Mesothelial cell of epicardium (in vitro differentiated cells): ENCODE results near the gene CCDC148. TPM values are rescaled to one million over a fixed set of nuclear protein-coding genes. Genes with fewer than 3 reads are reported as not detected.

Experiments
- DNase-seq, 2 experiments: peaks; one replicate each; pipeline ENCODE4 v3.0.0; 2021; ENCODE audit warnings: low spot score in 2 of 2; ENCODE audit not compliant: unreplicated experiment in 2 of 2
- H3K27ac Mint-ChIP-seq: 2 replicates; pipeline ENCODE4 v1.8.0; 2021; ENCODE audit warnings: mixed read lengths
- H3K27me3 Mint-ChIP-seq: 2 replicates; pipeline ENCODE4 v1.8.0; 2021; ENCODE audit warnings: low read depth, mixed read lengths
- H3K36me3 Mint-ChIP-seq: 2 replicates; pipeline ENCODE4 v1.8.0; 2021; ENCODE audit warnings: mixed read lengths
- H3K4me1 Mint-ChIP-seq: 2 replicates; pipeline ENCODE4 v1.8.0; 2021; ENCODE audit warnings: mixed read lengths
- H3K4me3 Mint-ChIP-seq: 2 replicates; pipeline ENCODE4 v1.8.0; 2021; ENCODE audit warnings: mild to moderate bottlenecking, moderate library complexity, mixed read lengths
- H3K9me3 Mint-ChIP-seq: 2 replicates; pipeline ENCODE4 v1.8.0; 2021; ENCODE audit warnings: mixed read lengths
- total RNA-seq: library from RNA; stranded (reverse); gene quantifications from 3 replicates; pipeline ENCODE4 v1.2.1, GENCODE V29; 2021
- TF ChIP-seq, protein P1 (sequence below): fragments of 200-600 bp; sonication (generic); IDR thresholded peaks from one replicate; pipeline ENCODE4 v1.5.0; 2021; ENCODE audit warnings: antibody characterized with exemption; ENCODE audit not compliant: unreplicated experiment

Gene CCDC148
- total RNA-seq, 1 donor from 2014 or later, result 3.1 TPM

- Mint-ChIP-seq H3K4me3 (no peak overlapping the region), H3K36me3 (no peaks in the 10 kb centered on the region), H3K27ac (no peak overlapping the region), H3K27me3 (peaks cover 27% of the 10 kb centered on the region), H3K4me1 (peaks cover 2% of the 10 kb centered on the region), H3K9me3 (no peaks in the 10 kb centered on the region)
- TF ChIP-seq, protein P1, sequence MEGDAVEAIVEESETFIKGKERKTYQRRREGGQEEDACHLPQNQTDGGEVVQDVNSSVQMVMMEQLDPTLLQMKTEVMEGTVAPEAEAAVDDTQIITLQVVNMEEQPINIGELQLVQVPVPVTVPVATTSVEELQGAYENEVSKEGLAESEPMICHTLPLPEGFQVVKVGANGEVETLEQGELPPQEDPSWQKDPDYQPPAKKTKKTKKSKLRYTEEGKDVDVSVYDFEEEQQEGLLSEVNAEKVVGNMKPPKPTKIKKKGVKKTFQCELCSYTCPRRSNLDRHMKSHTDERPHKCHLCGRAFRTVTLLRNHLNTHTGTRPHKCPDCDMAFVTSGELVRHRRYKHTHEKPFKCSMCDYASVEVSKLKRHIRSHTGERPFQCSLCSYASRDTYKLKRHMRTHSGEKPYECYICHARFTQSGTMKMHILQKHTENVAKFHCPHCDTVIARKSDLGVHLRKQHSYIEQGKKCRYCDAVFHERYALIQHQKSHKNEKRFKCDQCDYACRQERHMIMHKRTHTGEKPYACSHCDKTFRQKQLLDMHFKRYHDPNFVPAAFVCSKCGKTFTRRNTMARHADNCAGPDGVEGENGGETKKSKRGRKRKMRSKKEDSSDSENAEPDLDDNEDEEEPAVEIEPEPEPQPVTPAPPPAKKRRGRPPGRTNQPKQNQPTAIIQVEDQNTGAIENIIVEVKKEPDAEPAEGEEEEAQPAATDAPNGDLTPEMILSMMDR, result no peak
- no peak for DNase-seq
Observed at GRCh38 chr2:158125756-158126498, 330.6 kb downstream of the CCDC148 start.

DNA sequence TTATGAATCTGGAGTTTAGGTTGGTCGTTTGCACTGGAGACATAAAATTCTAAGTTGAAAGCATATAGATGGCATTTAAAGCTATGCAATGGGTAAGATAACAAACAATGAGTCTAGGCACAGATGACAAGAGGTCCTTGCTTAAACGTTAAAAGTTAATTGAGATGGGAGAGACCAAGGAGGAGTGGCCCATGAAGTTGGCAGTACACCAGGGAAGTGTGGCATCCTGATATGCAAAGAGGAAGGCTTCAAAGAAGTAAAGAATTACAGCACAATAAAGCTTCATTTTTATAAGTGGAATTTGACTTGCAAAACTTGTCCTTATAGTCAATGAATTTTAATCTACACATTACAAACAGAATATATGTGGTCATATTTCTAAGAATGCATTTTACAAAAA lies 331.7 kb downstream of the CCDC148 start:
- Mint-ChIP-seq H3K4me3 (no peak overlapping the region), H3K4me1 (no peaks in the 10 kb centered on the region), H3K9me3 (no peaks in the 10 kb centered on the region), H3K36me3 (no peaks in the 10 kb centered on the region), H3K27ac (no peak overlapping the region), H3K27me3 (peaks cover 27% of the 10 kb centered on the region)
- no peak for DNase-seq
- TF ChIP-seq, protein P1, result no peak

Other genes with a start within 250 kb of the CCDC148 start
- 66.3 to 70.8 TPM (median 66.6 TPM) in 3 replicates for gene PKP4, start 199 bp upstream of the CCDC148 start, total RNA-seq